Upper lobe of left lung (tissue), 4 donors: ENCODE measurements around the gene UBN1.

ENCODE experiments used
- EP300 ChIP-seq, 4 donors: sonication (generic); formaldehyde crosslinking; IDR thresholded peaks; one replicate each; pipeline ENCODE4 v1.5.1; 2017; ENCODE audit warnings: antibody characterized with exemption in 4 of 4, control low read depth in 2 of 4
- POLR2A ChIP-seq, 4 donors: fragments of 450-650 bp; IDR thresholded peaks; one replicate each; pipeline ENCODE4 v1.5.1; 2016 to 2017; ENCODE audit warnings: antibody characterized with exemption in 4 of 4, mild to moderate bottlenecking in 2 of 4
- POLR2AphosphoS5 ChIP-seq, 2 donors: sonication (generic); formaldehyde crosslinking; IDR thresholded peaks; one replicate each; pipeline ENCODE4 v1.5.1; 2017; ENCODE audit warnings: antibody characterized with exemption in 2 of 2
- TF ChIP-seq, protein P1 (sequence below), 6 experiments: fragments of 450-650 bp in 4 of 6; fragments of 200-600 bp in 2 of 6; sonication (generic) in 2 of 6; IDR thresholded peaks; one replicate each; pipeline ENCODE4 v1.5.1; 2016 to 2019; ENCODE audit warnings: antibody characterized with exemption in 6 of 6

DNA sequence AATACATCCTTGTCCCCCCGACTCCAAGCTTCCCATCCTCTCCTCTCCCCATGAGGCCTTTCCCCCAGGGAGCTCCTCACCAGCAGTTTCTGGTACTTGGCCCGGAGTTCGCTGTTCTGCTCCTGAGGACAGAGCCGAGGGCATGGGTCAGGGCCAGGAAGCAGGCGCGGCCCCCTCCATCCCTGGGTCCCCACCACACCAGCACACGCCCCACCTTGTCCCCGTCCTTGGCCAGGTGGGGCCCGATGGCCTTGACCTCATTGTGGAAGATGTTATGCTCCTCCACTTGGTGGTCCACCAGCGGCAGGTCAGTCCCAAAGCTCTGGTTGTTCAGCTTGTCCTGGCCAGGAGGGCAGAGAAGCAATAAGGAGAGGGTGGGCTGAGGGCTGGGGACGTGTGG is 53.5 kb downstream of the UBN1 start:
- TF ChIP-seq, protein P1, sequence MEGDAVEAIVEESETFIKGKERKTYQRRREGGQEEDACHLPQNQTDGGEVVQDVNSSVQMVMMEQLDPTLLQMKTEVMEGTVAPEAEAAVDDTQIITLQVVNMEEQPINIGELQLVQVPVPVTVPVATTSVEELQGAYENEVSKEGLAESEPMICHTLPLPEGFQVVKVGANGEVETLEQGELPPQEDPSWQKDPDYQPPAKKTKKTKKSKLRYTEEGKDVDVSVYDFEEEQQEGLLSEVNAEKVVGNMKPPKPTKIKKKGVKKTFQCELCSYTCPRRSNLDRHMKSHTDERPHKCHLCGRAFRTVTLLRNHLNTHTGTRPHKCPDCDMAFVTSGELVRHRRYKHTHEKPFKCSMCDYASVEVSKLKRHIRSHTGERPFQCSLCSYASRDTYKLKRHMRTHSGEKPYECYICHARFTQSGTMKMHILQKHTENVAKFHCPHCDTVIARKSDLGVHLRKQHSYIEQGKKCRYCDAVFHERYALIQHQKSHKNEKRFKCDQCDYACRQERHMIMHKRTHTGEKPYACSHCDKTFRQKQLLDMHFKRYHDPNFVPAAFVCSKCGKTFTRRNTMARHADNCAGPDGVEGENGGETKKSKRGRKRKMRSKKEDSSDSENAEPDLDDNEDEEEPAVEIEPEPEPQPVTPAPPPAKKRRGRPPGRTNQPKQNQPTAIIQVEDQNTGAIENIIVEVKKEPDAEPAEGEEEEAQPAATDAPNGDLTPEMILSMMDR (IDR thresholded peaks at IDR 0.05), result no peak
- TF ChIP-seq POLR2AphosphoS5 (IDR thresholded peaks at IDR 0.05) (no peak), EP300 (IDR thresholded peaks at IDR 0.05) (no peak), POLR2A (IDR thresholded peaks at IDR 0.05) (no peak)
